Keratinocyte (primary cell): ENCODE results near the gene MAP2K2.

Experiments used
- CTCF ChIP-seq, 3 experiments: IDR thresholded peaks in 1 of 3; conservative IDR thresholded peaks in 1 of 3; optimal IDR thresholded peaks in 1 of 3; 2 replicates in 2 of 3; 3 replicates in 1 of 3; pipeline versions ENCODE3 to v1.5.1; 2011; ENCODE audit warnings: low read length in 3 of 3, mild to moderate bottlenecking in 3 of 3, moderate library complexity in 2 of 3, control low read depth in 1 of 3, inconsistent platforms in 1 of 3; ENCODE audit not compliant: insufficient read depth in 2 of 3; ENCODE audit errors: extremely low read depth in 1 of 3
- EZH2 ChIP-seq: IDR thresholded peaks from one replicate; pipeline ENCODE4 v1.6.1; 2012; ENCODE audit warnings: inconsistent platforms, mild to moderate bottlenecking, low read length, moderate library complexity

- TF ChIP-seq CTCF (optimal IDR thresholded peaks at IDR 0.05 in 1 of 3, IDR thresholded peaks at IDR 0.05 in 1 of 3, conservative IDR thresholded peaks at IDR 0.05 in 1 of 3; ENCODE audit: extremely low read depth in 1 of 3, insufficient read depth in 2 of 3, low read length in 3 of 3), result no peak
- TF ChIP-seq EZH2, result no peak
These were observed 70.2 kb downstream of the MAP2K2 start for GRCh38 chr19:4053423-4054324.
